CD8-positive, alpha-beta memory T cell (primary cell): ENCODE results near the gene GRIA3. TPM values are rescaled to one million over a fixed set of nuclear protein-coding genes. Genes with fewer than 3 reads are reported as not detected.

ENCODE experiments used
- CTCF ChIA-PET: fragments of 350-600 bp; sonication (Branson Sonifier 250); formaldehyde crosslinking; loops from one replicate; lab custom pipeline; 2021; ENCODE audit warnings: antibody characterized with exemption; lab: Charles Lee
- POLR2A ChIA-PET: fragments of 350-600 bp; sonication (Branson Sonifier 250); formaldehyde crosslinking; loops from one replicate; lab custom pipeline; 2021; ENCODE audit warnings: antibody characterized with exemption; lab: Charles Lee
- DNase-seq, 5 donors: peaks; one replicate each; pipeline versions ENCODE4 v3.0.0 to v3.0.0-alpha.2; 2020 to 2022; ENCODE audit warnings: mixed read lengths in 1 of 5
- H3K27ac ChIP-seq: one replicate; pipeline ENCODE4 v1.7.0; 2013; ENCODE audit warnings: low read depth, mild to moderate bottlenecking, low read length, moderate library complexity
- H3K27me3 ChIP-seq: 2 replicates; pipeline ENCODE4 v1.7.0; 2013; ENCODE audit warnings: low read length, mild to moderate bottlenecking; ENCODE audit not compliant: insufficient read depth, poor library complexity, severe bottlenecking
- H3K36me3 ChIP-seq: 2 replicates; pipeline ENCODE4 v1.7.0; 2013; ENCODE audit warnings: mild to moderate bottlenecking, low read length, moderate library complexity; ENCODE audit not compliant: insufficient read depth
- H3K4me1 ChIP-seq: 2 replicates; pipeline ENCODE4 v1.7.0; 2013; ENCODE audit warnings: mild to moderate bottlenecking, low read length, moderate library complexity; ENCODE audit not compliant: insufficient read depth
- H3K4me3 ChIP-seq: 2 replicates; pipeline ENCODE4 v1.7.0; 2013; ENCODE audit warnings: mild to moderate bottlenecking, low read length
- H3K9me3 ChIP-seq: 2 replicates; pipeline ENCODE4 v1.7.0; 2013; ENCODE audit warnings: mild to moderate bottlenecking, low read length
- H3K27ac Mint-ChIP-seq, 8 donors: one replicate each; pipeline ENCODE4 v1.8.0; 2020 to 2021; ENCODE audit warnings: mixed read lengths in 8 of 8, mild to moderate bottlenecking in 6 of 8, inconsistent platforms in 3 of 8, moderate library complexity in 3 of 8
- H3K27me3 Mint-ChIP-seq, 2 donors: one replicate each; pipeline ENCODE4 v1.8.0; 2020 to 2021; ENCODE audit warnings: mixed read lengths in 2 of 2, mild to moderate bottlenecking in 1 of 2, moderate library complexity in 1 of 2
- H3K36me3 Mint-ChIP-seq, 3 donors: one replicate each; pipeline ENCODE4 v1.8.0; 2020 to 2021; ENCODE audit warnings: mixed read lengths in 3 of 3, inconsistent platforms in 1 of 3, mild to moderate bottlenecking in 1 of 3
- H3K4me1 Mint-ChIP-seq, 3 donors: one replicate each; pipeline ENCODE4 v1.8.0; 2020 to 2021; ENCODE audit warnings: mixed read lengths in 3 of 3, inconsistent platforms in 1 of 3, mild to moderate bottlenecking in 1 of 3
- H3K4me3 Mint-ChIP-seq, 7 donors: one replicate each; pipeline ENCODE4 v1.8.0; 2020 to 2021; ENCODE audit warnings: mixed read lengths in 7 of 7, mild to moderate bottlenecking in 6 of 7, moderate library complexity in 4 of 7, inconsistent platforms in 2 of 7
- H3K9me3 Mint-ChIP-seq, 5 donors: one replicate each; pipeline ENCODE4 v1.8.0; 2020 to 2022; ENCODE audit warnings: mixed read lengths in 5 of 5, mild to moderate bottlenecking in 3 of 5, moderate library complexity in 2 of 5, inconsistent platforms in 1 of 5
- polyA plus RNA-seq: library from polyadenylated mRNA; unstranded; fragments of 300-500 nt; fragmentation: Illumina TruSeq; gene quantifications from one replicate; pipeline ENCODE4 v1.2.3, GENCODE V29; 2021
- total RNA-seq, 2 experiments: library from RNA; stranded (reverse); gene quantifications; one replicate each; pipeline ENCODE4 v1.2.3, GENCODE V29; 2021

Gene GRIA3
- total and polyA plus RNA-seq, 3 experiments from 2014 or later = 0.16 TPM; not detected in 2

DNA sequence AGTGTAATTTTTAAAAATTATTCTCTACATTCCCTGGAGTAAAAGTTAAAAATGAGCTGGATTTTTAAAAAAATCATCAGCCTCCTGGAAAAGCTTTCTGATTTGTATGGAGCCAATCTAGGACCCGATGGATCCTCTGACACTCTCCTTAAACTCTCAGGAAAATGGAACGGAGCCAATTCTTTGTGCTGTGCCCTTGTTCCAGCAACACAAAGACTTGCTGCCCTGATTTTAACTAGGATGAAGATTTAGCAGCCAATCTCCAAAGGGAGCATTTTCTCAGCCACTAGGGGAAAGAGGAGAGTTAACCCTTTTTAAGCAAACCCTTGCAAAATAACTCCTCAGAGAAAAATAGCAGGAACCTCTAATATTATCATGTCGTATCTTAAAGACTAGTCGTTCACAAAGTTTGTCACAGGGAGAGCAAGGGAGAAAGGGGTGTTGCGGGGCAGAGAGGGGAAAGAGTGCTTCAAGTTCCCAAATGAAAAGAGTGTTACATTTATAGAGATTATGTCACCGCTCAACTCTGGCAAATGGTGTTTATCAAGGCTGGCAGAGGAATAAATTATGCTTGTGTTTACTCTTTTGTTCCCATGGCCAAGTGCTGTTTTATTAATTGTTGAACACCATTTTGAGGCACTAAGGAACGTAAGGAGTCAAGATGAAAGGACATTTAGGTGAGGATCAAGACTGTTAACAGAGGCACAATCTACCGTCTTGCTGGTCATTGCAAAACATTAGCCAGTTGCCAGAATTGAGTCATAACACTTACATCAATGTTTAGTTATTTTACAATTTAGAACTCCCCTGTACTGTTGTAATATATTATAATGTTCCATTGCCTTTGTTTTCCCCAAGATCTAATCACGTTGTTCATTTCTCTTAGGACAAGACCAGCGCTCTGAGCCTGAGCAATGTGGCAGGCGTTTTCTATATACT, 298.1 kb downstream of the GRIA3 start:
- Mint-ChIP-seq H3K27me3 (peaks cover 0 to 1% of the 10 kb centered on the region in 2 donors), H3K9me3 (no peaks in the 10 kb centered on the region), H3K27ac (no peak overlapping the region), H3K36me3 (no peaks in the 10 kb centered on the region), H3K4me1 (no peaks in the 10 kb centered on the region), H3K4me3 (no peak overlapping the region)
- H3K27me3 ChIP-seq = no peaks in the 10 kb centered on the region
- no peak overlapping the region for H3K27ac ChIP-seq
- H3K9me3 ChIP-seq = no peaks in the 10 kb centered on the region
- POLR2A ChIA-PET = no interaction called here
- no peak overlapping the region for H3K4me3 ChIP-seq
- CTCF ChIA-PET = no interaction called here
- DNase-seq = no peak
- H3K4me1 ChIP-seq = no peaks in the 10 kb centered on the region
- H3K36me3 ChIP-seq = no peaks in the 10 kb centered on the region

DNA sequence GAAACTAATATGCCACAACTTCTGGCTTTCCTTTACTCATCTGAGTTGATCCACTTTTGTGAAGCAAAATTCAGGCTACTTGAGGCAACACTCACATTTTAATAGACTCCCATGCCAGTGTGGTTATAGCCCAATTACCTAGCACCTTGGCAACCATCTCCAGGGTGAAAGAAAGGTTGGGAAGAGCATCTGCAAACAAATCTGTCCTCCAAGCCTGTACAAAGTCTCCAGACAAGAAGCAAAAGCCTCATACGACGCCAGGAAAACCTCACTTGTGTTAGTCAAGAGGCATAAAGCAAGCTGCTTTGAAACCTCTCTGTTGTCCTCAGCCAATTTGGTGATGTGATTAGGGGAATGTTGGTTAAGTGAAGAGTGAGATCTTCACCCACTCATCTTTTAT, 302.2 kb downstream of the GRIA3 start:
- POLR2A ChIA-PET = no interaction called here
- H3K27me3 Mint-ChIP-seq = peaks cover 0 to 4% of the 10 kb centered on the region in 2 donors

GRCh38 chrX:123487236-123487635, 303.2 kb downstream of the GRIA3 start:
- H3K4me1 ChIP-seq = no peaks in the 10 kb centered on the region
- H3K27me3 ChIP-seq = no peaks in the 10 kb centered on the region
- CTCF ChIA-PET = no interaction called here
- no peak for DNase-seq
- Mint-ChIP-seq H3K4me1 (no peaks in the 10 kb centered on the region), H3K27ac (no peak overlapping the region), H3K27me3 (peaks cover 0 to 4% of the 10 kb centered on the region in 2 donors), H3K9me3 (no peaks in the 10 kb centered on the region), H3K36me3 (no peaks in the 10 kb centered on the region), H3K4me3 (no peak overlapping the region)
- no peaks in the 10 kb centered on the region for H3K36me3 ChIP-seq
- POLR2A ChIA-PET = no interaction called here
- no peaks in the 10 kb centered on the region for H3K9me3 ChIP-seq
- H3K27ac ChIP-seq = no peak overlapping the region
- H3K4me3 ChIP-seq = no peak overlapping the region

More for the DNA sequence above, 302.2 kb downstream of the GRIA3 start:
- CTCF ChIA-PET = no interaction called here
- Histone ChIP-seq H3K4me1 (no peaks in the 10 kb centered on the region), H3K4me3 (no peak overlapping the region), H3K27me3 (no peaks in the 10 kb centered on the region), H3K9me3 (no peaks in the 10 kb centered on the region), H3K36me3 (no peaks in the 10 kb centered on the region), H3K27ac (no peak overlapping the region)
- no peaks in the 10 kb centered on the region for H3K4me1 Mint-ChIP-seq
- no peak for DNase-seq
- H3K27ac Mint-ChIP-seq = no peak overlapping the region
- H3K9me3 Mint-ChIP-seq = no peaks in the 10 kb centered on the region
- no peak overlapping the region for H3K4me3 Mint-ChIP-seq
- H3K36me3 Mint-ChIP-seq = no peaks in the 10 kb centered on the region

GRCh38 chrX:123487669-123488068, 303.6 kb downstream of the GRIA3 start:
- POLR2A ChIA-PET = no interaction called here

GRCh38 chrX:123489011-123489410, 304.9 kb downstream of the GRIA3 start:
- CTCF ChIA-PET = no interaction called here
- Histone ChIP-seq H3K27me3 (no peaks in the 10 kb centered on the region), H3K4me3 (no peak overlapping the region), H3K36me3 (no peaks in the 10 kb centered on the region), H3K27ac (no peak overlapping the region), H3K9me3 (no peaks in the 10 kb centered on the region), H3K4me1 (no peaks in the 10 kb centered on the region)
- Mint-ChIP-seq H3K9me3 (no peaks in the 10 kb centered on the region), H3K27me3 (peaks cover 0 to 4% of the 10 kb centered on the region in 2 donors), H3K36me3 (no peaks in the 10 kb centered on the region), H3K27ac (no peak overlapping the region), H3K4me1 (no peaks in the 10 kb centered on the region), H3K4me3 (no peak overlapping the region)
- POLR2A ChIA-PET = no interaction called here
- no peak for DNase-seq

More at GRCh38 chrX:123487669-123488068, 303.6 kb downstream of the GRIA3 start:
- Histone ChIP-seq H3K36me3 (no peaks in the 10 kb centered on the region), H3K4me1 (no peaks in the 10 kb centered on the region), H3K27ac (no peak overlapping the region), H3K9me3 (no peaks in the 10 kb centered on the region), H3K4me3 (no peak overlapping the region), H3K27me3 (no peaks in the 10 kb centered on the region)
- DNase-seq = no peak
- H3K27me3 Mint-ChIP-seq = peaks cover 0 to 4% of the 10 kb centered on the region in 2 donors
- no peaks in the 10 kb centered on the region for H3K4me1 Mint-ChIP-seq
- no peak overlapping the region for H3K27ac Mint-ChIP-seq
- no peaks in the 10 kb centered on the region for H3K9me3 Mint-ChIP-seq
- no peaks in the 10 kb centered on the region for H3K36me3 Mint-ChIP-seq
- CTCF ChIA-PET = no interaction called here
- no peak overlapping the region for H3K4me3 Mint-ChIP-seq

DNA sequence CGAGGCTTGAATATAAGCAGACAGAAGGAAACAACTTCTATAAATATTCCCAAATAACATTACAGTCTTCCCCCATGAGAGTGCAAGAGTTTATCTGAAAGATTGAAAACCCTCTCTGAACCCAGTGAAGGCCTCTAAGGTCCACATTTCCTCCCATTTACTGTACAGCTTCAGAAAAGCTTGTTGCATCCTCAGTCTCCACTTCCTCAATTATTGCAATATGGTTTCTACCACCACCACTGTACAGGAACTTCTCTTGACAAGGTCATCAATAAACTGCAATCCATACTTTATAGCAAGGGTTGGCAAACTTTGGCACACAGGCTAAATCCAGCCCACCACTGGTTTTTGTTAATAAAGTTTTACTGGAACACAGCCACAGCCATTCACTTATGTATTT, 309.8 kb downstream of the GRIA3 start:
- H3K36me3 Mint-ChIP-seq = no peaks in the 10 kb centered on the region
- peaks cover 0 to 5% of the 10 kb centered on the region in 2 donors for H3K27me3 Mint-ChIP-seq
- H3K4me3 Mint-ChIP-seq = no peak overlapping the region
- H3K27ac Mint-ChIP-seq = no peak overlapping the region
- H3K27me3 ChIP-seq = no peaks in the 10 kb centered on the region
- no peaks in the 10 kb centered on the region for H3K36me3 ChIP-seq
- CTCF ChIA-PET = no interaction called here
- H3K9me3 ChIP-seq = no peaks in the 10 kb centered on the region
- H3K9me3 Mint-ChIP-seq = no peaks in the 10 kb centered on the region
- DNase-seq = no peak
- POLR2A ChIA-PET = no interaction called here
- H3K27ac ChIP-seq = no peak overlapping the region
- H3K4me1 Mint-ChIP-seq = no peaks in the 10 kb centered on the region
- H3K4me3 ChIP-seq = no peak overlapping the region
- H3K4me1 ChIP-seq = no peaks in the 10 kb centered on the region

- CTCF ChIA-PET = no interaction called here
- Mint-ChIP-seq H3K4me3 (no peak overlapping the region), H3K9me3 (peaks cover 0 to 1% (median 0%) of the 10 kb centered on the region in 5 donors), H3K27me3 (peaks cover 2 to 4% of the 10 kb centered on the region in 2 donors), H3K27ac (no peak overlapping the region), H3K4me1 (no peaks in the 10 kb centered on the region), H3K36me3 (no peaks in the 10 kb centered on the region)
- no peaks in the 10 kb centered on the region for H3K4me1 ChIP-seq
- H3K36me3 ChIP-seq = no peaks in the 10 kb centered on the region
- no peaks in the 10 kb centered on the region for H3K27me3 ChIP-seq
- no peaks in the 10 kb centered on the region for H3K9me3 ChIP-seq
- no peak for DNase-seq
- no peak overlapping the region for H3K4me3 ChIP-seq
- no peak overlapping the region for H3K27ac ChIP-seq
- POLR2A ChIA-PET = no interaction called here
These were observed 315.7 kb downstream of the GRIA3 start for GRCh38 chrX:123499787-123500186.

- Mint-ChIP-seq H3K36me3 (no peaks in the 10 kb centered on the region), H3K4me3 (no peak overlapping the region), H3K9me3 (peaks cover 0 to 8% (median 6%) of the 10 kb centered on the region in 5 donors), H3K4me1 (no peaks in the 10 kb centered on the region), H3K27me3 (peaks cover 0 to 4% of the 10 kb centered on the region in 2 donors), H3K27ac (no peak overlapping the region)
- Histone ChIP-seq H3K36me3 (no peaks in the 10 kb centered on the region), H3K4me3 (no peak overlapping the region), H3K4me1 (no peaks in the 10 kb centered on the region), H3K9me3 (no peaks in the 10 kb centered on the region), H3K27ac (no peak overlapping the region), H3K27me3 (no peaks in the 10 kb centered on the region)
- POLR2A ChIA-PET = no interaction called here
- DNase-seq = no peak
- CTCF ChIA-PET = no interaction called here
These were observed 320.0 kb downstream of the GRIA3 start for GRCh38 chrX:123504047-123504446.
